ENCODE data around the gene CATSPERZ. TPM values are rescaled to one million over a fixed set of nuclear protein-coding genes. Genes with fewer than 3 reads are reported as not detected.

The CATSPERZ gene
- total and polyA plus RNA-seq, 2 donors (not counting 3 experiments of a cell fraction or from before 2014, with no cell fraction given): 0.11 TPM; not detected in 1

DNA sequence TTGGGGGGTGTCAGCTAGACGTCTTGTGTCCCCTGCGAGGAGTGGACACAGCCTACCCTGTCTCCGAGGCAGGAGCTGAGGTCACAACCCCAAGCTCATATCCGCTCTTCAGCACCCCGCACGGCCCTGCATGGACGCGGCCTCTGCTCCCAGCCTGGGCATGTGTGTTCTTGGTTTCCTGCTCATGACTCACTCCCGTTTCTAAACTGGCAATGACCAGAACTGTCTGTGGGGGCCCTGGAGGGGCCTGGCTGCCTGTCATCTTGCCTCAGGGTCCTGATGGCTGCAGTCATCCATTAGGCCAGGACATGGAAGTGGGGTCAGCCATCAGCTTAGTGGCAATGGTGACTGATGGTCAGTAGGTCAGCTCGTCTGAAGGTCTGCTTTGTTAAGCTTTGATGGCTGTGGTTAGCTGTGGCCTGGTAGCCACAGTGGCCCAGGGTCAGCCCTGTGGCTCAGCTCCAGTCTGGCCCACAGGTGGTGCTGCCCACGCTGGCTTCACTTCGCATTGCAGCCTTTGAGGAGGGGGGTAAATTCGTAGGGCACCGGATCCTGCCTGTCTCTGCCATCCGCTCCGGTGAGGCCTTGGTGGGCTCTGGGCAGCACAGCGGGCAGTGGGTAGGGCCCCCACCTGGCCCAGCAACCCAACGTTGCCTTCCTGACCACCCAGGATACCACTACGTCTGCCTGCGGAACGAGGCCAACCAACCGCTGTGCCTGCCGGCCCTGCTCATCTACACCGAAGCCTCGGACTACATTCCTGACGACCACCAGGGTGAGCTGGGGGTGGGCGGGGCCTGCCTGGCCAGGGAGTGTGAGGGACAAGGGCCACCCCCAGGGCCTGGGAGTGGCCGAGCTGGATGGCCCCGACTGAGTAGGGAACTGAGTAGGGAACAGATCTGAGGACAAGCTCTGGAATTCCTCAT, 36.9 kb upstream of the CATSPERZ start:
- dilution Hi-C loops (cut with MboI; ENCODE audit: extremely low pct_ligation_motif_present, low sequenced_read_pairs) (no loop called here), intact Hi-C loops (cut with micrococcal nuclease) (loop anchor here (1.0 kb wide), 1 partner anchor 12 kb away; the partner anchor contains the start of gene PLCB3)
- peak overlapping the region; percentile 38 for H3K4me2 ChIP-seq (ENCODE audit: insufficient read depth, low read length)
- no peaks in the 10 kb centered on the region for H3K9me1 ChIP-seq (replicated peaks; ENCODE audit: control insufficient read depth, extremely low read depth, insufficient read depth, low read length)
- H2AFZ ChIP-seq (ENCODE audit: low read depth, low read length): no peak overlapping the region
- FAIRE-seq (peak; percentile 98), DNase-seq (ENCODE audit: low read depth, low spot score) (peak; percentile 85)
- H3K36me3 ChIP-seq (ENCODE audit: control insufficient read depth in 2 of 2, extremely low read depth in 1 of 2, insufficient read depth in 2 of 2, low read length in 2 of 2): peaks cover 16 to 38% of the 10 kb centered on the region in 2 experiments
- peak overlapping the region; percentile 31 for H3K9ac ChIP-seq (replicated peaks; ENCODE audit: extremely low read depth, insufficient read depth, low read length)
- no TSS peak for BruUV-seq (replicated peaks)
- ChIA-PET POLR2A (interaction anchor here (0.7 kb wide), 1 partner anchor 16 kb away, joined by 4 read pairs; the partner anchor contains the start of gene PPP1R14B), CTCF (interaction anchor here (0.6 to 2.7 kb wide), 10 partner anchors 8 to 92 kb away, joined by 3 to 24 read pairs (median 4); partner anchors contain the start of genes CATSPERZ and PLCB3)
- no peaks in the 10 kb centered on the region for H3K9me3 ChIP-seq (replicated peaks; ENCODE audit: control insufficient read depth, insufficient read depth, low read length)
- no peaks in the 10 kb centered on the region for H3K27me3 ChIP-seq (ENCODE audit: control insufficient read depth in 2 of 2, insufficient read depth in 2 of 2, low read length in 2 of 2)
- peaks cover 35% of the 10 kb centered on the region for H3K4me1 ChIP-seq (ENCODE audit: control insufficient read depth, extremely low read depth, insufficient read depth, low read length)
- peak overlapping the region; percentile 83 for H3K27ac ChIP-seq (ENCODE audit: insufficient read depth, low read depth, low read length)
- H3K4me3 ChIP-seq (replicated peaks in 1 of 3; ENCODE audit: insufficient read depth in 1 of 3, low read depth in 1 of 3, low read length in 3 of 3): no peak overlapping the region
- TF ChIP-seq POLR2AphosphoS5 (IDR thresholded peaks at IDR 0.05; ENCODE audit: insufficient read depth, low read depth, low read length) (peak; percentile 77), POLR2A (IDR thresholded peaks at IDR 0.05; ENCODE audit: low read depth, low read length) (peak; percentile 56), EZH2 (IDR thresholded peaks at IDR 0.05; ENCODE audit: borderline replicate concordance, low read depth, low read length, severe bottlenecking) (no peak), JUN (IDR thresholded peaks at IDR 0.05; ENCODE audit: borderline replicate concordance, insufficient read depth, insufficient read length, low read depth) (peak; percentile 66), MYC (IDR thresholded peaks at IDR 0.05; ENCODE audit: low read depth, low read length) (no peak), FOS (IDR thresholded peaks at IDR 0.05; ENCODE audit: borderline replicate concordance, insufficient read depth, low read length) (peak; percentile 80), GATA2 (IDR thresholded peaks at IDR 0.05; ENCODE audit: insufficient read depth, insufficient read length, low read depth, low read length) (no peak)
- TF ChIP-seq, protein P1, sequence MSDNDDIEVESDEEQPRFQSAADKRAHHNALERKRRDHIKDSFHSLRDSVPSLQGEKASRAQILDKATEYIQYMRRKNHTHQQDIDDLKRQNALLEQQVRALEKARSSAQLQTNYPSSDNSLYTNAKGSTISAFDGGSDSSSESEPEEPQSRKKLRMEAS (IDR thresholded peaks at IDR 0.05; ENCODE audit: insufficient read depth, insufficient read length): peak; percentile 47
- TF ChIP-seq, protein P2, sequence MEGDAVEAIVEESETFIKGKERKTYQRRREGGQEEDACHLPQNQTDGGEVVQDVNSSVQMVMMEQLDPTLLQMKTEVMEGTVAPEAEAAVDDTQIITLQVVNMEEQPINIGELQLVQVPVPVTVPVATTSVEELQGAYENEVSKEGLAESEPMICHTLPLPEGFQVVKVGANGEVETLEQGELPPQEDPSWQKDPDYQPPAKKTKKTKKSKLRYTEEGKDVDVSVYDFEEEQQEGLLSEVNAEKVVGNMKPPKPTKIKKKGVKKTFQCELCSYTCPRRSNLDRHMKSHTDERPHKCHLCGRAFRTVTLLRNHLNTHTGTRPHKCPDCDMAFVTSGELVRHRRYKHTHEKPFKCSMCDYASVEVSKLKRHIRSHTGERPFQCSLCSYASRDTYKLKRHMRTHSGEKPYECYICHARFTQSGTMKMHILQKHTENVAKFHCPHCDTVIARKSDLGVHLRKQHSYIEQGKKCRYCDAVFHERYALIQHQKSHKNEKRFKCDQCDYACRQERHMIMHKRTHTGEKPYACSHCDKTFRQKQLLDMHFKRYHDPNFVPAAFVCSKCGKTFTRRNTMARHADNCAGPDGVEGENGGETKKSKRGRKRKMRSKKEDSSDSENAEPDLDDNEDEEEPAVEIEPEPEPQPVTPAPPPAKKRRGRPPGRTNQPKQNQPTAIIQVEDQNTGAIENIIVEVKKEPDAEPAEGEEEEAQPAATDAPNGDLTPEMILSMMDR (IDR thresholded peaks at IDR 0.05; ENCODE audit: extremely low read depth in 1 of 2, insufficient read depth in 1 of 2, low read depth in 1 of 2, low read length in 2 of 2): no peak
- no peaks in the 10 kb centered on the region for H3K79me2 ChIP-seq (ENCODE audit: control insufficient read depth, insufficient read depth, low read length)
- no peaks in the 10 kb centered on the region for H4K20me1 ChIP-seq (replicated peaks; ENCODE audit: control insufficient read depth, extremely low read depth, insufficient read depth, low read length)

All from endothelial cell of umbilical vein (primary cell).